Measurements from ENCODE around the gene FHIT. TPM values are rescaled to one million over a fixed set of nuclear protein-coding genes. Genes with fewer than 3 reads are reported as not detected.

Gene FHIT
- total and polyA plus RNA-seq, 5 experiments from 2014 or later, result 11.7 to 32.3 (median 15.5) TPM

DNA sequence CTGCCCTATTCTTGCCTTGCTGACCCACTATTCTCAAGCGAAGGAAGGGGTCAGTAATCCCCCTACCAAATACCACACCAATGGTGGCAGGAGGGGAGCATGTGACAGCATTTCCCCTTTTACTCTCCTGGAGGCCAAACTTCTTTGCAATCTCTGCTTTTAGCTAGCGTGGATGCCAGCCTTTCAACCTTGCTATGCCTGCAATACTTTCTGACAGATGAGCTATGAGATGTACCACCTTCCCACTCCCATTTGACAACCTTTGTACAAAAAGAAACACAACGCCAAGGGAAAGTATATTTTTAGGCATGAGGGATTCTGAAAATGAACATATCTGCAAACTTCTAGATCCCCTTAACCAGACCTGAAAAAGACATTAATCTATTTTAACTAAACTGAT, 302.1 kb downstream of the FHIT start:
- Mint-ChIP-seq H3K27ac (peak overlapping the region in 1 of 10 donors; percentile 66), H3K9me3 (peaks cover 0 to 21% (median 2%) of the 10 kb centered on the region in 9 donors), H3K4me1 (peaks cover 0 to 2% (median 0%) of the 10 kb centered on the region in 4 donors), H3K4me3 (no peak overlapping the region), H3K36me3 (peaks cover 0 to 8% (median 0%) of the 10 kb centered on the region in 3 donors), H3K27me3 (no peaks in the 10 kb centered on the region)
- POLR2A ChIA-PET, result no interaction called here
- DNase-seq, result no peak
- ATAC-seq, result no peak

- peaks cover 0 to 2% (median 0%) of the 10 kb centered on the region in 4 donors for H3K4me1 Mint-ChIP-seq
- ATAC-seq (no peak), DNase-seq (peak in 1 of 10 donors; percentile 1)
- H3K36me3 Mint-ChIP-seq, result peaks cover 0 to 7% (median 0%) of the 10 kb centered on the region in 3 donors
- H3K27me3 Mint-ChIP-seq, result no peaks in the 10 kb centered on the region
- H3K27ac Mint-ChIP-seq, result no peak overlapping the region
- H3K9me3 Mint-ChIP-seq, result peaks cover 0 to 14% (median 2%) of the 10 kb centered on the region in 9 donors
- POLR2A ChIA-PET, result no interaction called here
- H3K4me3 Mint-ChIP-seq, result no peak overlapping the region
These were observed 302.8 kb downstream of the FHIT start for GRCh38 chr3:60948488-60948887.

GRCh38 chr3:60935709-60936108, 315.5 kb downstream of the FHIT start:
- POLR2A ChIA-PET, result no interaction called here
- Mint-ChIP-seq H3K9me3 (peaks cover 0 to 11% (median 0%) of the 10 kb centered on the region in 9 donors), H3K36me3 (no peaks in the 10 kb centered on the region), H3K27ac (no peak overlapping the region), H3K4me1 (peaks cover 0 to 3% (median 1%) of the 10 kb centered on the region in 4 donors), H3K4me3 (no peak overlapping the region), H3K27me3 (no peaks in the 10 kb centered on the region)
- no peak for DNase-seq
- no peak for ATAC-seq

GRCh38 chr3:60933824-60934223, 317.4 kb downstream of the FHIT start:
- ATAC-seq (no peak), DNase-seq (no peak)
- POLR2A ChIA-PET, result no interaction called here
- H3K4me1 Mint-ChIP-seq, result peaks cover 0 to 3% (median 1%) of the 10 kb centered on the region in 4 donors
- H3K36me3 Mint-ChIP-seq, result peaks cover 0 to 2% (median 0%) of the 10 kb centered on the region in 3 donors
- H3K4me3 Mint-ChIP-seq, result no peak overlapping the region
- H3K9me3 Mint-ChIP-seq, result peaks cover 0 to 17% (median 0%) of the 10 kb centered on the region in 9 donors
- no peak overlapping the region for H3K27ac Mint-ChIP-seq
- H3K27me3 Mint-ChIP-seq, result no peaks in the 10 kb centered on the region

DNA sequence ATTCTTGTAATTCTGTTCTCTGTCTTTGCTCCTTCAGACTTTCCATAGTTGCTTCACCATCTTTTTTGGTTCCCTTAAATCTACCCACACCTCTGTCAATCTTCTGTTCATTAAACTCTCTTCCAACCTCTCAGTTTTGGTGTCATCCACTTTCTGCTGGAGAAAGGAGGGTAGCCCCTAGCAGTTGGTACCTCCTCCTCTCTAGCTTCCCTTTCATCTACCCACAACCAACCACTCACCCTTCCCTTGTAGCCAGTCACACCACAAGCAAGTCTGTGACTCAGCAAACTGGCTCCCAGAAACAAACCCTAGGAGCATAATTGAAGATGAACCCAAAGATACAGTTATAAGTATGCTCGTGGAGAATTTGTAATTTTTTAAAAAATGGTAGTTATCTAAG, 318.6 kb downstream of the FHIT start:
- ATAC-seq (no peak), DNase-seq (no peak)
- Mint-ChIP-seq H3K27ac (no peak overlapping the region), H3K4me1 (peaks cover 0 to 3% (median 1%) of the 10 kb centered on the region in 4 donors), H3K9me3 (peaks cover 0 to 21% (median 2%) of the 10 kb centered on the region in 9 donors), H3K27me3 (no peaks in the 10 kb centered on the region), H3K36me3 (peaks cover 0 to 3% (median 0%) of the 10 kb centered on the region in 3 donors), H3K4me3 (no peak overlapping the region)
- POLR2A ChIA-PET, result no interaction called here

GRCh38 chr3:60932170-60932569, 319.1 kb downstream of the FHIT start:
- no peak overlapping the region for H3K27ac Mint-ChIP-seq
- H3K4me3 Mint-ChIP-seq, result no peak overlapping the region
- DNase-seq (no peak), ATAC-seq (no peak)
- peaks cover 0 to 3% (median 0%) of the 10 kb centered on the region in 3 donors for H3K36me3 Mint-ChIP-seq
- no peaks in the 10 kb centered on the region for H3K27me3 Mint-ChIP-seq
- POLR2A ChIA-PET, result no interaction called here
- H3K9me3 Mint-ChIP-seq, result peaks cover 0 to 23% (median 3%) of the 10 kb centered on the region in 9 donors
- H3K4me1 Mint-ChIP-seq, result peaks cover 0 to 3% (median 1%) of the 10 kb centered on the region in 4 donors

- Mint-ChIP-seq H3K4me3 (no peak overlapping the region), H3K9me3 (peaks cover 0 to 25% (median 5%) of the 10 kb centered on the region in 9 donors), H3K36me3 (peaks cover 0 to 3% (median 2%) of the 10 kb centered on the region in 3 donors), H3K4me1 (peaks cover 0 to 3% (median 1%) of the 10 kb centered on the region in 4 donors), H3K27me3 (no peaks in the 10 kb centered on the region), H3K27ac (no peak overlapping the region)
- ATAC-seq, result no peak
- no peak for DNase-seq
- POLR2A ChIA-PET, result no interaction called here
These were observed 319.8 kb downstream of the FHIT start for GRCh38 chr3:60931452-60931851.

DNA sequence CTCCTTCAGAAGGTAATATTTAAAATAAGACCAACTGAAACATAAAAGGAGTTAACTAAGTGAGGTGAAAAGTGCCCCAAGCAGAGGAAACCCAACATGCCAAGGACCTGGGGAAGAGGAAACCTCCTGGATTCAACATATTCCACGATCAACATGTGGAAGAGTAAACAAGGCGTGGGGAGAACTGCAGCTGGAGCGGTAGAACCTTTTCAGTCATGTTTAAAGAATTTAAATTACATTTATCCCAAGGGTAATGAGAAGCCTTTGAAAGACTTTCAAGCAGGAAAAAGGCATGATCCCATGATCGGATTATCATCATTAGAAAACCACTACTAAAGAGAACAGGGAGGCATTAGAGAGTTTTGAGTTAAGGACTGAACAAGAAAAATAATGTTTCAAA, 330.7 kb downstream of the FHIT start:
- H3K9me3 Mint-ChIP-seq, result peaks cover 0 to 12% (median 3%) of the 10 kb centered on the region in 9 donors
- peaks cover 0 to 4% (median 0%) of the 10 kb centered on the region in 5 donors for H3K27me3 Mint-ChIP-seq
- no peak for DNase-seq
- H3K27ac Mint-ChIP-seq, result no peak overlapping the region
- no peaks in the 10 kb centered on the region for H3K4me1 Mint-ChIP-seq
- H3K36me3 Mint-ChIP-seq, result peaks cover 0 to 7% (median 0%) of the 10 kb centered on the region in 3 donors
- H3K4me3 Mint-ChIP-seq, result no peak overlapping the region
- ATAC-seq, result no peak
- POLR2A ChIA-PET, result no interaction called here

- no peak overlapping the region for H3K4me3 Mint-ChIP-seq
- no peaks in the 10 kb centered on the region for H3K4me1 Mint-ChIP-seq
- peaks cover 0 to 4% (median 0%) of the 10 kb centered on the region in 9 donors for H3K9me3 Mint-ChIP-seq
- H3K36me3 Mint-ChIP-seq, result no peaks in the 10 kb centered on the region
- no peak overlapping the region for H3K27ac Mint-ChIP-seq
- peaks cover 0 to 4% (median 0%) of the 10 kb centered on the region in 5 donors for H3K27me3 Mint-ChIP-seq
- DNase-seq (no peak), ATAC-seq (no peak)
- POLR2A ChIA-PET, result no interaction called here
These were observed 332.0 kb downstream of the FHIT start for GRCh38 chr3:60919296-60919695.

- H3K9me3 Mint-ChIP-seq, result peaks cover 0 to 10% (median 2%) of the 10 kb centered on the region in 9 donors
- H3K27me3 Mint-ChIP-seq, result peaks cover 0 to 4% (median 0%) of the 10 kb centered on the region in 5 donors
- H3K4me1 Mint-ChIP-seq, result no peaks in the 10 kb centered on the region
- peaks cover 0 to 4% (median 0%) of the 10 kb centered on the region in 3 donors for H3K36me3 Mint-ChIP-seq
- no peak for DNase-seq
- POLR2A ChIA-PET, result no interaction called here
- H3K27ac Mint-ChIP-seq, result no peak overlapping the region
- H3K4me3 Mint-ChIP-seq, result no peak overlapping the region
- ATAC-seq, result no peak
These were observed 334.1 kb downstream of the FHIT start for GRCh38 chr3:60917141-60917540.

DNA sequence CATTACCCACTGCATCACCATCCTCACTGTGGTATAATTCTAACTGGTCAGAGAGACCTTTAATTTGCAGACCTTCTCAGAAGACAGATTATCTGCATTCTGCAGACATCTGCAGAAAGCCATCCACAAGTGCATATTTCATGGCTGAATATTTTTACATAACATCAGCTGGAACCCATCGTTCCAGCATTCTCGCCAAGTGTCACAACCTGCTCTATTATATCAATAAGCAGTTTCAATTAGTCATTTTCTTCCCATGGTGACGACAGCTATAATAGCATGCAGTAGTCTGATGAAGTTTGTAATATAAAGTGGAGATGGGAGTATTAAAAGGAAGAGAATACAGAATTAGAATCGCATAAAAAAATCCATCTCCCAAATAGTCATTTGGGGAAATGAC, 334.7 kb downstream of the FHIT start:
- H3K4me1 Mint-ChIP-seq, result no peaks in the 10 kb centered on the region
- peaks cover 0 to 4% (median 0%) of the 10 kb centered on the region in 3 donors for H3K36me3 Mint-ChIP-seq
- POLR2A ChIA-PET, result no interaction called here
- no peak overlapping the region for H3K4me3 Mint-ChIP-seq
- DNase-seq (no peak), ATAC-seq (no peak)
- H3K27ac Mint-ChIP-seq, result no peak overlapping the region
- H3K27me3 Mint-ChIP-seq, result peaks cover 0 to 4% (median 0%) of the 10 kb centered on the region in 5 donors
- H3K9me3 Mint-ChIP-seq, result peaks cover 0 to 11% (median 3%) of the 10 kb centered on the region in 9 donors

GRCh38 chr3:60913474-60913873, 337.8 kb downstream of the FHIT start:
- peaks cover 0 to 8% (median 3%) of the 10 kb centered on the region in 3 donors for H3K36me3 Mint-ChIP-seq
- POLR2A ChIA-PET, result no interaction called here
- no peak overlapping the region for H3K27ac Mint-ChIP-seq
- ATAC-seq (no peak), DNase-seq (no peak)
- H3K9me3 Mint-ChIP-seq, result peaks cover 0 to 18% (median 3%) of the 10 kb centered on the region in 9 donors
- no peak overlapping the region for H3K4me3 Mint-ChIP-seq
- peaks cover 0 to 4% (median 0%) of the 10 kb centered on the region in 5 donors for H3K27me3 Mint-ChIP-seq
- H3K4me1 Mint-ChIP-seq, result no peaks in the 10 kb centered on the region

GRCh38 chr3:60912876-60913275, 338.4 kb downstream of the FHIT start:
- Mint-ChIP-seq H3K36me3 (peaks cover 0 to 8% (median 3%) of the 10 kb centered on the region in 3 donors), H3K9me3 (peaks cover 0 to 18% (median 3%) of the 10 kb centered on the region in 9 donors), H3K27me3 (peaks cover 0 to 4% (median 0%) of the 10 kb centered on the region in 5 donors), H3K27ac (no peak overlapping the region), H3K4me3 (no peak overlapping the region), H3K4me1 (no peaks in the 10 kb centered on the region)
- ATAC-seq (no peak), DNase-seq (no peak)
- POLR2A ChIA-PET, result no interaction called here

DNA sequence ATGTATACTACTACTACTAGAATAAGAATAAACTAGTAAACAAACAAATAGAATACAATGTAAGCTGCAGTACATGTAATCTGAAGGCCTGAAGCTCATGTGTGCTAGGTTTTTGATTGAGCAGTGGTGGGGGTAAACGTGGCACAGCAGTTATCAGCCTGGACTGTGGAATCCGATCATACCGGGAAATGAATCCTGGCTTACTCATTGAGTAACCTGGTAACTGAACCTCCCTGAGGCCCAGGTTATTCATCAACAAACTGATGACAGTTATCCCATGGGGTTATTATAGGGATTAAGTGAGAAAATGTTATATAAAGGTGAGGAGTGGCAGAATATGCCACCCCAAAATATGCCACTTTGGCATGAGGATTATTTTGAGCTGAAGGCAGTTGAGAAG, 339.1 kb downstream of the FHIT start:
- Mint-ChIP-seq H3K27ac (no peak overlapping the region), H3K27me3 (no peaks in the 10 kb centered on the region), H3K9me3 (peaks cover 0 to 18% (median 3%) of the 10 kb centered on the region in 9 donors), H3K4me1 (no peaks in the 10 kb centered on the region), H3K4me3 (no peak overlapping the region), H3K36me3 (peaks cover 0 to 8% (median 3%) of the 10 kb centered on the region in 3 donors)
- ATAC-seq (no peak), DNase-seq (no peak)
- POLR2A ChIA-PET, result no interaction called here

All from naive thymus-derived CD8-positive, alpha-beta T cell (primary cell).